Measurements from ENCODE around the gene SLC25A22.

Gene SLC25A22

GRCh38 chr11:821512-822371 lies 23.7 kb upstream of the SLC25A22 start:
- DNase-seq, result peak; percentile 61

GRCh38 chr11:820655-821511 lies 22.8 kb upstream of the SLC25A22 start:
- DNase-seq, result peak; percentile 88

DNA sequence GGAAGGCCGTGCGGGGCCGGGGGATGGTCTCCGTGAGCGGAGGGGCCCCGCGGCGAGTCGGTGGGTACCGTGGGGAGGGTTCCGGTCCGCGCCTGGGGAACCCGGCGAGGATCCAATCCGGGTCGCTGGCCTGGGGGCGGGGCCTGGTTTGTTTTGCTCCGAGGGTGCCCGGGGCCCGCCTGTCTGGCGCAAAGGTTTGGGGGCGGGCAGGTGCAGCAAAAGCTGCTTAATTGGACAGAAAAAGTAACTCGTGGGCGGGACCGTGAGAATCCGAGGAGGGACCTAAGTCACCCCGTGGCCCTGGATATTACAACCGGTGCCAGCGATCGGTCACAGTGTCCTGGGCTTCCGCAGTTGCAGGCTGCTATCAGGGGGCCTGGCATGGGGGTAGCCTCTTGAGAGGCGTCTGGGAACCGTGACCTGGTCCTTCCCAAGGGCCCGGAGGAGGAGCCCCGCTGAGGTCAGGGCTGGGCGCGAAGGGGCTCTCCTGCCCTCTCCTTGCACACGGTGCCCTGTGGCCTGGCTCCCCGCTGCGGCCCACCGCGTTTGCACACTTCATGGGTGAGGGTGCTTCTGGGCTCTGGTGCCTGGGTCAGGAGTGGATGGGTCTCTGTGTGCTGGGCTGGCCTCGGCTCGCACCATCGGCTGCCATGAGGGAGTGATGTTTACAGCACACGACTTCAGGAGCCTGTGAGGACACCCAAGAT lies 22.0 kb upstream of the SLC25A22 start:
- DNase-seq, result peak; percentile 70

DNA sequence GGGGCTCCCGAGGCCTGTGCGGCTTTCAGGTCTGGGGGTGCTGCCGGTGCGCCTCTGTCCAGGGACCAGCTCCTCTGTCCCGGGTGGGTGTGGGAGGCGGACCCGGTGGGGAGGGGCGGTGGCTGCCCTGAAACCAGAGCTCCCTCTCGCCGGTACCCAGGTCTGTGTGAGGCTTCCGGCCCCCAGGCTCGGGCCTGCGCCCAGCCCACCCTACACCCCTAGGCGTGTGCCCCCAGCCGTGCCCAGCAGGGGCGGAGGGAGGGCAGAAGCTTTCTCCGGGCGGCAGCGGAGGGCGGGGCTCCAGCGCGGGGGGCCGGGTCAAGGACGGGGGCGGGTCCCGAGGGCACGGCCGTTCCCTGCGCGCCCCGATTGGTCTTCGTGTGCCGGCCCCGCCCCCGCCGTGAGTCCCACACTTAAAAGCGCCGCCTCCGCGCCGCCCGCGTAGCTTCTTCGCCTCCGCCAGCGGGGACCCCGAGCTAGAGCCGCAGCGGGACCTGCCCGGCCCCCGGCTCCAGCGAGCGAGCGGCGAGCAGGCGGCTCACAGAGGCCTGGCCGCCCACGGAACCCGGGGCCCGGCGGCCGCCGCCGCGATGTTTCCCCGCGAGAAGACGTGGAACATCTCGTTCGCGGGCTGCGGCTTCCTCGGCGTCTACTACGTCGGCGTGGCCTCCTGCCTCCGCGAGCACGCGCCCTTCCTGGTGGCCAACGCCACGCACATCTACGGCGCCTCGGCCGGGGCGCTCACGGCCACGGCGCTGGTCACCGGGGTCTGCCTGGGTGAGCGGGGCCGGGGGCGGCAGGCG lies 21.2 kb upstream of the SLC25A22 start:
- DNase-seq, result peak; percentile 96

DNA sequence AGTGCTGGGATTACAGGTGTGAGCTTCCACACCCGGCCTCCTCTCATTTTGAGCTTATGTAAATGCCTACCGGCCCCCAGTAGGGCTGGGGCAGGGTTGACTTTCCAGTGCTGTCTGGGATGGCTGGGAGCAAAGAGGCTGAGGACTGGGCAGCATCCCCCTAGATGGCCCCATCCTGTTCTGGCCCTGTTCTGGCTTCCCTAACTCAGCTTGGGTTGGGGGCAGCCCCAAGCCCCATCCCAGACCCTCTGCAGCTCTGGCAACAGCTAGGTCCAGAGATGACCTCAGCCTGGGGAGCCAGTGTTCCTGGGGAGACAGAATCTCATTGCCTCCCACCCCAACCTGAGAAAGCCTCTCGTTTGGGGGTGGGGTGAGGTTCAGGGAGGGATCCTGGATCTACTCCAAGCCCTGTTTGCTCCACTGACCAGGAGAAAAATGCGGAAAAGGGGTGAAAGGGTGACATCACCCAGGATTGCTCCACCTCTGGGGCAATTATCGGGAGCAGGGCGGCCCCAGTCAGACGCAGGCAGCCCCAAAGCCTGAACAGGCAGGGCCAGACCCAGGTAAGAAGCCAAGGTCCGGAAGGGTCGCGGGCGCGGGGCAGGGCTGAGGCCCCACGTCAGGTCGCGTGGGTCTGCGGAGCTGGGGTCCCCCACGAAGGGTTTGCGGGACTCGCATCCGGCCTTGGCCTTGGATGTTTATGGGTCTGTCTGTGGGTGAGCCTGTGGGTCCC lies 20.5 kb upstream of the SLC25A22 start, which contains the start of gene PNPLA2:
TSS of gene PNPLA2 (plus strand) at position 519 of the 733 bp plus-strand sequence. CDS start 805 bp downstream, outside the sequence.
- DNase-seq, result no peak

- no peak for DNase-seq
Observed at GRCh38 chr11:816433-816779, 18.3 kb upstream of the SLC25A22 start.

GRCh38 chr11:815675-816432 lies 17.8 kb upstream of the SLC25A22 start:
- DNase-seq, result no peak

- DNase-seq, result no peak
Observed at GRCh38 chr11:813456-814096, 15.5 kb upstream of the SLC25A22 start.

GRCh38 chr11:813072-813455 lies 15.0 kb upstream of the SLC25A22 start:
- DNase-seq, result no peak

DNA sequence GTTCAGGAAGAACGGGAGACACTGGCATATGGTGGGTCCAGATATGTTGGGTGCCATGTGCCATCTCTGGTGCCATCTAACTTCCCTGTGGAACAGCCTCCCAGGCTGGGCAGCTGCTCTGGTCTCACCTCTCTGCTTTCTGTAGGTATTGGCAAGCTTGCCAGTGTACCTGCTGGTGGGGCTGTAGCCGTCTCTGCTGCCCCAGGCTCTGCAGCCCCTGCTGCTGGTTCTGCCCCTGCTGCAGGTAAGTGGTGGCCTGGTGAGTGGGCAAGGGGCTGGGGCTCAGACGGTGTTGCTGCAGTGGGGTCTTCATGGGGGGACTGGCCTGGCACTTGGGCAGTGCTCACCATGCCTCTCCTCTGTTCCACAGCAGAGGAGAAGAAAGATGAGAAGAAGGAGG lies 14.3 kb upstream of the SLC25A22 start:
- no peak for DNase-seq

DNA sequence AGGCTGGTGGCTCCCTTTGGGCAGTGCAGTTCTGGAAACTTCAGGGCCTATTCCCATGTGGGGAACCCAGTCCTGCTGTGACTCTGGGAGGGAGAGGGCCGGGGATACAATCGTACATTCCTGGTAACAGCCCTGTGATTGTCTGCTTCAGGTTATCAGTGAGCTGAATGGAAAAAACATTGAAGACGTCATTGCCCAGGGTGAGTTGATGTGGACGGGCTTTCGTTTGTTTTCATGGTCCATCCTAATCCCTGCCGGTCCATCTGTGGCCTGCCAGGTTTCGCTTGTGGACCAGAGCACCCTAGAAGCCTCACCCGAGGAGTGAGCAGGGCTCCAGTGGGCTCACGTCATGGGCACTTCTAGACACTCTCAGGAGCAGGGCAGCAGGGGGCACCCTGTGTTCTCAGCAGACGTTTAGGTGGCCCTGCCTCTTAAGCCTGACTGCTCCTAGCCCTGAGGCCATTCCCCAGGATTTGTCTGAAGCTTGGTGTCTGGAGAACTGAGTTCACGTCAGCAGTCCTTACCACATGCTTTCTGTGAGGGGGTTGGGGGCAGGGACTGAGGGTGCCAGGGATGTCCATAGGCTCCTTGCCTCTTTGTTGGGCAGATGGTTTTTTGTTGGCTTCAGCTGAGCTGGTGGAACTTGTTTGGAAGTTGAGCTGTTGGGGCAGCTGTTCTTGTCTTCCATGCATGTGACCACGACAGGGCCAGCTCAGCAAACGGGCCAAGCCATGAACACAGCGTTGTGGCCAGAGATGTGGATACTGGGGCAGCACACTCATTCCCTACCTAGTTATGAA lies 13.6 kb upstream of the SLC25A22 start:
- no peak for DNase-seq

- no peak for DNase-seq
Observed at GRCh38 chr11:810040-810567, 12.0 kb upstream of the SLC25A22 start.

GRCh38 chr11:809287-810039 lies 11.4 kb upstream of the SLC25A22 start, which contains the start of gene RPLP2:
RPLP2 (plus strand) TSS chr11:809967; CDS start chr11:810235, 268 bp downstream.
- peak; percentile 99 for DNase-seq

DNA sequence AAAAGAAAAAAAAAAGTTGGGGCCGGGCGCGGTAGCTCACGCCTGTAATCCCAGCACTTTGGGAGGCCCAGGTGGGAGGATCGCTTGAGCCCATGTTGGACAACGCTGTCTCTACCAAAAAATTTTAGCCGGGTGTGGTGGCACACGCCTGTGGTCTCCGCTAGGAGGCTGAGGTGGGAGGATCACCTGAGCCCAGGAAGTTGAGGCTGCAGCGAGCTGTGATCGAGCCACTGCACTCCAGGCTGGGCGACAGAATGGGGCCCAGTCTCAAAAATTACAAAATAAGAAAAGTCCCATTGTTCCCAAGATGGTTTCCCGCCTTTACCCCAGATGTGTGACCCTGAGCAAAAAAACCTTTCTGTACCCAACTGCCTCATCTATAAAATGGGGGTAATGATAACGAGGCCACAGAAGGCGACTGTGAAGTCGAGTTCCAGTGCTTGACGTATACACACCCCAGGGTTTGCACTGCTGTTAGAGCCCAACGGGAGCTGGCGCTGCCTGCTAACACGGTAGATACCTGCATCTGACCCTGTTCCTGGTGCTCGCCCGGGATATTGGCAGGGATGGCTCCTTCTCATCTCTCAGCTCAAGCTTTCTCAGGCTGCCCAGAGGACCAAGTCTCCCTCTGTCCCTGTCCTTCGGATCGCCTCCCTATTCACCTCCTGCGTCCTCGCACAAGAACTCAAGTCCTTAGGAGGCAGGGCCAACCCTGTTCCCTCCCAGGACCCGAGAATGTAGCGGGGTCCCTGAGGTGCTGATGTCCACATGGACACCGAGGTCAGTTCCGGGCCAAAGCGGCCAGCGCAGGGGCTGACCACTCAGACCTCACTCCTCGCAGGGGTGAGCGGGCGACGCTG lies 10.6 kb upstream of the SLC25A22 start:
- DNase-seq, result no peak

GRCh38 chr11:804599-804964 lies 6.5 kb upstream of the SLC25A22 start:
- DNase-seq, result no peak

DNA sequence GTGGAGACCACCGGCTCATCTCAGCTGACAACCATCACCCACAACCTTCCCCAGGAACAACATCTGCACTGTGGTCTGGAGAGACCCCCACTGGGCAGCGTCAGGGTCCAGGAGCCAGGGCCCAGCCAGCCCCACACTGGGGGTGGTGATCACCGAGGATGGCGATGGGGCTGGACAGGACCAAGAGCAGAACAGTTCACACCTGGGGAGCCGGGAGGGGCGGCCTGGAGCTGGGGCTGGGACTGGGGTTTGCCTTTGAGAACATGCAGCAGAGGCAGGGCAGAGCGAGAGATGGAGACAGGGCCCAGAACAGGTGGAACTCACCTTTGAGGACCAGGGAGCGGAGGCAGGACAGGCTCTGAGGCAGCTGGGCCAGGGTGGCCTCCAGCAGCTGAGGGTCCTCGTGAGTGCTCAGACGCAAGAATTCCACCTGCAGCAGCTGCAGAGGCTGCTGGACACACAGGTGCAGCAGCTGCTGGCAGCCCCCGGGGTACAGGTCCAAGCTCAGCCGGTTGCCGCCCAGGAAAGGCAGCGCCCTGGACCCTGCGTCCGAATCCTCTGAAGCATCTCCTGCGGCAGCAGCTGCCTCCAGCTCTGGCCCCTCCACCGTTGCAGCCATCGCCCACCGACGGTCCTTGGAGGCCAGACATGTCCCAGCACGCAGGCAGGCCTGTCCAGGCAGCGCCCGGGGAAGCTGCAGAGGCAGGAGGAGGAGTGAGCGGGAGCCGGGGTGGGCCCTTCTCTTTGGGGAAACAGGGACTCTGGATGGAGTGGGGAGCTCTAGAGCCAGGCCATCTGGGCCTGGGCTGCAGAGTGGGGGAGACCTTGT lies 5.9 kb upstream of the SLC25A22 start:
- no peak for DNase-seq

DNA sequence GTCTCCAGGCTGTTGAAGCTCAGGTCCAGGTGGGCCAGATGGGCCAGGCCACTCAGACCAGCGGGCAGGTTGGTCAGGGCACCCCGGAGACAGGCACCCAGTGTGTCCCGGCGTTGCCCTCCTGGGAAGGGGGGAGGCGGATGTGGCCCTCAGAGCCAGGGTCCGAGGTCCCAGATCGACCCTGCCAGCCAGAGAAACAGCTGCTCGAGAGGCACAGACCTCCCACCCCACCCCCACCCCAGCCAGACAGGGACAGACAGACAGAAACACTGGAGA lies 5.3 kb upstream of the SLC25A22 start:
- no peak for DNase-seq

Measured in suppressor macrophage treated with lipopolysaccharide for 4 hours (primary cell).